ENCODE measurements around the gene CHRNB2. TPM values are rescaled to one million over a fixed set of nuclear protein-coding genes. Genes with fewer than 3 reads are reported as not detected.

The CHRNB2 gene
- total and polyA plus RNA-seq, 10 donors = 0.03 to 0.32 (median 0.18) TPM; not detected in 7

- Histone ChIP-seq H3K36me3 (peaks cover 28 to 88% (median 77%) of the 10 kb centered on the region in 6 donors), H3K4me1 (peaks cover 14 to 81% (median 25%) of the 10 kb centered on the region in 6 donors), H3K4me3 (no peak overlapping the region), H3K27me3 (replicated peaks in 1 of 7) (no peaks in the 10 kb centered on the region), H3K9me3 (no peaks in the 10 kb centered on the region), H3K27ac (no peak overlapping the region)
- no peak for DNase-seq
- intact Hi-C loops (cut with DNase I; ENCODE audit: low total_unique reads) = no loop called here
- WGBS, 5 donors = 82 to 92% (median 86%) methylated on average over 6 of the region's 6 CpGs
- TF ChIP-seq POLR2AphosphoS5 (IDR thresholded peaks at IDR 0.05) = no peak
- no peak for TF ChIP-seq POLR2A (IDR thresholded peaks at IDR 0.05)
Measured at GRCh38 chr1:154552036-154552435, 15.5 kb upstream of the CHRNB2 start.

GRCh38 chr1:154553056-154554030 is 14.2 kb upstream of the CHRNB2 start:
- no peak for DNase-seq
- no peaks in the 10 kb centered on the region for H3K9me3 ChIP-seq
- no peak overlapping the region for H3K4me3 ChIP-seq
- no peak overlapping the region for H3K27ac ChIP-seq
- intact Hi-C loops (cut with DNase I; ENCODE audit: low total_unique reads) = no loop called here
- H3K27me3 ChIP-seq (replicated peaks in 1 of 7) = no peaks in the 10 kb centered on the region
- H3K4me1 ChIP-seq = peaks cover 16 to 81% (median 31%) of the 10 kb centered on the region in 6 donors
- no peak for TF ChIP-seq POLR2AphosphoS5 (IDR thresholded peaks at IDR 0.05)
- no peak for TF ChIP-seq CTCF (IDR thresholded peaks at IDR 0.05 in 8 of 11, conservative IDR thresholded peaks at IDR 0.05 in 3 of 11)
- no peak for TF ChIP-seq POLR2A (IDR thresholded peaks at IDR 0.05)
- WGBS, 5 donors = 70 to 86% (median 80%) methylated on average over 12 of the region's 12 CpGs
- peaks cover 28 to 84% (median 76%) of the 10 kb centered on the region in 6 donors for H3K36me3 ChIP-seq

- intact Hi-C loops (cut with DNase I; ENCODE audit: low total_unique reads) = loop anchor here (5.0 kb wide), 1 partner anchor 64 kb away; no protein-coding TSS in a partner anchor
- Histone ChIP-seq H3K27ac (peak overlapping the region in 5 of 8 donors; percentile 5 to 96 (median 22)), H3K27me3 (replicated peaks in 1 of 7) (no peaks in the 10 kb centered on the region), H3K9me3 (no peaks in the 10 kb centered on the region), H3K4me3 (peak overlapping the region in 6 of 8 donors; percentile 9 to 98 (median 86)), H3K4me1 (peaks cover 15 to 68% (median 32%) of the 10 kb centered on the region in 6 donors), H3K36me3 (peaks cover 24 to 53% (median 45%) of the 10 kb centered on the region in 6 donors)
- WGBS, 5 donors = 38 to 67% (median 49%) methylated on average over 3 to 4 of the region's 4 CpGs
- peak; percentile 66 for DNase-seq
- TF ChIP-seq POLR2A (IDR thresholded peaks at IDR 0.05) (no peak), CTCF (IDR thresholded peaks at IDR 0.05 in 8 of 11, conservative IDR thresholded peaks at IDR 0.05 in 3 of 11) (no peak), POLR2AphosphoS5 (IDR thresholded peaks at IDR 0.05) (no peak)
Measured at GRCh38 chr1:154556422-154556821, 11.2 kb upstream of the CHRNB2 start.

- Histone ChIP-seq H3K36me3 (peaks cover 17 to 43% (median 36%) of the 10 kb centered on the region in 6 donors), H3K27me3 (replicated peaks in 1 of 7) (no peaks in the 10 kb centered on the region), H3K4me1 (peaks cover 15 to 65% (median 32%) of the 10 kb centered on the region in 6 donors), H3K9me3 (no peaks in the 10 kb centered on the region), H3K27ac (peak overlapping the region; percentile 49 to 96 (median 90)), H3K4me3 (peak overlapping the region; percentile 53 to 98 (median 88))
- intact Hi-C loops (cut with DNase I; ENCODE audit: low total_unique reads) = loop anchor here (5.0 kb wide), 1 partner anchor 65 kb away; no protein-coding TSS in a partner anchor
- 9 to 28% (median 15%) methylated on average over 7 of the region's 7 CpGs for WGBS, 5 donors
- DNase-seq = no peak
- TF ChIP-seq POLR2AphosphoS5 (IDR thresholded peaks at IDR 0.05) = no peak
- no peak for TF ChIP-seq CTCF (IDR thresholded peaks at IDR 0.05 in 8 of 11, conservative IDR thresholded peaks at IDR 0.05 in 3 of 11)
- TF ChIP-seq POLR2A (IDR thresholded peaks at IDR 0.05) = no peak
Measured at GRCh38 chr1:154557248-154557938, 10.2 kb upstream of the CHRNB2 start.

Measured in spleen (tissue), 11 donors.